ENCODE measurements around the gene SLIT1.

Gene SLIT1

DNA sequence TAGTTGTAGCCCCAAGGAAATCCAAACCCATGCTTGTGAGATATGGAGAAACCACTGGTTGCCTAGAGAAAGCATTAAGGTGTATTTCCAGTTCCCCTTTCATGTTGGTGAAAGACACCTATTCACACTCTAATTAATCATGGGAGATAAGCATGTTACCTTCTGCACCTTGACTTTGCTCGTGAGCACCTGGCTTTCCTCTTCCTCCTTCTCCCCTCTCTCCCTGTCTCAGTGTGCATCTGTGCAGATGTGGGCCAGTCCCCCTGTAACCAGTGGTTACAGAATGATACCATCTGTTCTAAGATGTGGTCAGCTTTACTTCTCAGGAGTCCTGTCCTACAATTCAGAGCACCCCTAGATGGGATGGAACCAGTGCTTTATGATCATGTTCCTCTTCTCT lies 193.0 kb downstream of the SLIT1 start:
- no peak for DNase-seq

DNA sequence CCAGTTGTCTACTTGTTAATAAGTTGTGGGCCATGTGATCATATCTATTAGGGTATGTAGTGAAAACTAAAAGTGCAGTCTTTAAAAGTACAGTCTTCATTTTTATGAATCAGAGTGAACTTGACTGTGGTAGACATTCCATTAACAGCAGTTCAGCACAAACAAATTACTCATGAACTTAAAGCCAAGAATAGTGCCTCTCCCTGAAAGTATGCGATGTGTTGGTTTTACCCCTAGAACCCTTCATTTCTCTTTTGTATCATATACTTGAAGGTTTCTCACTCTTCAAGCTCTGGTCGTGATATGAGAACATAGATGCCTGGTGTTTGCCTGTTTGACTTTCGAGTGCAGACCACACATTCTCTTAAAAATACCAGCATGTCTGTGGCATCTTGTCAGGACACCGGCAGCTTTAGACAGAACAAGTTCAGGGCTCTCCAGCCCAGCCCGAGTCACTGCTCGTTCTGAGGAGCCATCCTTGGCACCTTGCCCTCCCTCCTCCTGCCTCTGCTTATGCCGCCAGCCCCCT lies 194.4 kb downstream of the SLIT1 start:
- no peak for DNase-seq

GRCh38 chr10:96988426-96988825 lies 197.3 kb downstream of the SLIT1 start:
- DNase-seq: no peak

DNA sequence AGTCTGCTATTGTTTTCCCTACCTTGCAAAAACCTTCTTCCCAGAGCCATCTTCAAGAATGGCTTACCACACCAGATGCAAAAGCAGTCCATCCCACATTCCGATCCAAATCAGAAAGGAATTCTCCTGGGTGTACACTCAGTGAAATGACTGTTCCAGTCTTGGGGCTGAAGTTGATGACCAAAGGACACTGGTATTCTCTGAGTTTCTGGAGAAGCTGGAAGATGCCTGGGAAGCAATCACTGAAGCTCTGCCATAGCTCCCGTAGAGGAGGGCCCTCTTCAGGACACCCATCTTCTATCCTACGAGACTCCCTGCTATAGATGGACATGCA lies 197.9 kb downstream of the SLIT1 start:
- no peak for DNase-seq

- no peak for DNase-seq
Observed at GRCh38 chr10:96987141-96987841, 198.5 kb downstream of the SLIT1 start.

GRCh38 chr10:96986200-96986856 lies 199.4 kb downstream of the SLIT1 start:
- no peak for DNase-seq

- no peak for DNase-seq
Observed at GRCh38 chr10:96984541-96985131, 201.1 kb downstream of the SLIT1 start.

- no peak for DNase-seq
Observed at GRCh38 chr10:96982149-96982930, 203.4 kb downstream of the SLIT1 start.

DNA sequence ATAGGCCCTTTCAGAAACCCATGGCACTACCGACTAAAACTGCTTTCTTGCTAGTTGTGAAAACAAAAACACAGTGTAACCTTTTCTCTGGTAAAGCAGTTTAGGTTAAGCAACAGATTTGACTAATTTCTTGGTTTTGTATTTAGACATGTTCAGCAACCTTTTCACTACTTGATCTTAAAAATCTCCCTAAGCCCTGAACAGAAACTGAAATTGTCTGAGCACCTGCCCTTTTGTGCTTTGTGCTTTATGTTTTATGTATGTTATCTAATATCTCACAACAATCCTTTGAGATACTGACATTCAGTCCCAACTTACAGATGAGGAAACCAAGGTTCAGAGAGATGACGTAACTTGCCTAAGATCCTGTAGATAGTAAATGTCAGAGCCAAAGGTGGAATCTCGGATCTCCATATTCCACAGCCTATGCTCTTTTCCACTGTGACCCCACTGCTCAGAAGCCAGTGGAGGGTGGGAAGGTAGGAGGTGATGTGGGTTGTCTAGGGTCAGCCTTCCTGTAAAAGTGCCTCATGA lies 207.1 kb downstream of the SLIT1 start:
- no peak for DNase-seq

DNA sequence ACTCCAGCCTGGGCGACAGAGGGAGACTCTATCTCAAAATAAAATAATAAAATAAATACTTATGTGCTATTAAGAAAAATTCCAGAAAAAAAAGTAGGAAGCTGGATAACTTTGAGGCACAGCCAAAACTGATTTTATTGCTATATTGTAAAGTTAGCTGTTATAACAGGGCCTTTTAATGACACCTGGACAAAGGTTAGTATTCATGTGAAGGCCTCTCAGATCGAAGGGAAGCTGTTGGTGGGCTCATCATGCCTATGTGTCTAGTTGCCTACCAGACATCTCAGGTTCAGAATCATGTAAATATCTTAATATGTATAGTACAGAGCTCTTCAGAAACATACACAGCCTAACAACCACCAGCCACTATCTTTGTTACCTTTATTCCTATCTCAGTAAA lies 210.6 kb downstream of the SLIT1 start:
- DNase-seq: no peak

DNA sequence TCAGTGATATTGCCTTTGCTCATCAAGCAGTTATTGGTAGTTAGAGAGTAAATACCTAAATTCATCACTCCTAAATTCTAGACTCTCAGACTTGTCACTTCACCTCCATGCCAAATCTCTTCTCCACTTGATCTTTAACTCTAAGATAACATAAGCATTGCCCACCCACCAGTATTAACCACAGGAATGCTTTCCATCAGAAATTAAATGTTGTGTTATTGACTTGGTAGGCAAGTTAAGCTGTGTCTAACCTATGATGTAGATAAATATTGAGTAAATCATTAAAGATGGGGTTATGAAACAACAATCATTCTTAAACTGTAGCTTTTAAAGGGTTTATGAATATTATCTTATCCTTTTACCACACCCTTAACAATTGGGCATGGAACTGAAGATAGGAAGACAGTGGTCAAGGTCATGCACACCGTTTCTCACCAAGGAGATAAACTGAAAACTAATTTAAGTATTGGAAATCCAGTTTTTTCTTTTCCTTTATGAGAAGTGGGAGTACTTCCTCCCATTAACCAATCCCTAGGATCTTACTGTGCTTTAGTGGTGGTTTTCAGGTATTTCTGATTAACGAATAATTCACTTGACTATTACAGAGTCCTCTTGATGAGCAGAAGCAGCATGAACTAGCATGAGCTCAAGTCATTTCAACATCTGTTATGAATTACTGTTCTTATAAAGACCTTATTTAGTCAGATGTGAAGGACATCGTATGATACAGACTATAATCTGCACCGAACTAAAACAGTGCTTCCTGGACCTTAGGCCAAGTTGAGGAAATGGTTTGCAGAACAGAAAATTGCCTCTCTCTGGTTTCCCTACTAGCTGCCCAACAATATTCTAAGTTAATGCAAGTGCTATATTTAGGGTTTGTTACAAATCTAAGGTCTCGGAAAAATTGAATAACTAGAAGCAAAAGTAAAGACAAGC lies 211.7 kb downstream of the SLIT1 start:
- no peak for DNase-seq

- DNase-seq: no peak
Observed at GRCh38 chr10:96972264-96972663, 213.5 kb downstream of the SLIT1 start.

- no peak for DNase-seq
Observed at GRCh38 chr10:96971324-96971723, 214.4 kb downstream of the SLIT1 start.

DNA sequence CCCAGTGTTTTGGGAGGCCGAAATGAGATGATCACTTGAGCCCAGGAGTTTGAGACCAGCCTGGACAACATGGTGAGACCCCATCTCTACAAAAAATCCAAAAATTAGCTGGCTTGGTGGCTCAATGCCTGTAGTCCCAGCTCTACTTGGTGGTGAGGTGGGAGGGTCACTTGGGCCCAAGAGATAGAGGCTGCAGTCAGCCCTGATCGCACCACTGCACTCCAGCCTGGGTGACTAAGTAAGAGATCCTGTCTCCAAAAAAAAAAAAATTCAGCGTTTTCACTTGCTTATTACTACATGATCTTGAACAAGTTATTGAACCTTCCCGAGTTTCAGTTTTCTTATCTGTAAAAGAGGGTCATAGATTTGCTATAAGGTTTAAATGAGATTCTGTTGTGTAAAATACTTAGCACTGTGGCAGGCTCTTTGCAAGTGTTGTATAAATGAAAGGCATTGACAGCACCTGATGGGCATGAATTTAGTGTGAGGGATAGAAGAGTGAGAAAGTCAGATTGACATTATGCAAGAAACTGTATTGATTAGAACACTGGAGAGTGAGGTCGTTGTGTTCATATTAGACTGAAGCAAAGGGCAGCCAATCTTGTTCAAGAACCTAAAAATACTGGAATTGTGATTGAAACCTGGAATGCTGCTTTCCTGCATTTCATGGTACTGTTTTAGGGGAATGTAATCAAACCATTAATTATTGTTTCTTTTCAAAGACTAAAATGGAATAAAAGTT lies 216.9 kb downstream of the SLIT1 start:
- DNase-seq: no peak

GRCh38 chr10:96967847-96968246 lies 217.9 kb downstream of the SLIT1 start:
- DNase-seq: no peak

DNA sequence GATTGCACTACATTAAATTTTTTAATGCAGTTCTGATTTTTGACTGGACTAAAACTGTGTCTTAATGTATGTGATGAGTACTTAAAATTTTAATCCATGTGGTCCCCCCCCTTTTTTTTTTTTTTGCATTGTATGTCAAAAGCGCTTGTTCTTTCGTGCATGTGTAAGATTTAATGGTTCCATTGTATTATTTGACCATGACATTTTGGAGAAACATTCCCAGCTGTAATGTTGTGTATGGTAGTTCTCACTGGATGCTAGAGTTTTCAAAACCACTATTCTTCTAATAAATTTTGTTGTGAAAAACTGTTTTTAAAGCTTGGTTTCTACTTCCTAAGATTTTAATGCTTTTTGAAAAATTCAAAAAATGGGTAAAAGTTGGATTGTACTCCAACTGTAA lies 221.6 kb downstream of the SLIT1 start:
- no peak for DNase-seq

- no peak for DNase-seq
Observed at GRCh38 chr10:96960872-96961271, 224.9 kb downstream of the SLIT1 start.

DNA sequence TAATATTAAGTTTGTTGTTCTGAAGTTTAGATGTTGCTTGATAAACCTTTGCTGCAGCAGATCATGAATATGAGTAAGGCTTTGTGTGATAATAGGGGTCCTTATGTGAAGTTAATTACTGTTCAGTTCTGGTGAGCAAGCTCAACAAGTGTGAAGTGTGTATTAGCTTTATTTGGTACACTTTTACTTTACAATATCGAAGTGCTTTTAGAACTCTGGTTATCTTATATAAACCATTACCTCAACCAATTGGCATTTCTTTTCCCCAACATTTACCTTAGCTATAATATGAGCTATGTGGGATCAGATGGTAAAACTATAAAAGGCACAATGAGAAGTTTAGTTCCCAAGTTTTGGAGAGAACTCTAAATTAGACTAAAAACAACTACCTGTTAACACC lies 226.0 kb downstream of the SLIT1 start:
- no peak for DNase-seq

DNA sequence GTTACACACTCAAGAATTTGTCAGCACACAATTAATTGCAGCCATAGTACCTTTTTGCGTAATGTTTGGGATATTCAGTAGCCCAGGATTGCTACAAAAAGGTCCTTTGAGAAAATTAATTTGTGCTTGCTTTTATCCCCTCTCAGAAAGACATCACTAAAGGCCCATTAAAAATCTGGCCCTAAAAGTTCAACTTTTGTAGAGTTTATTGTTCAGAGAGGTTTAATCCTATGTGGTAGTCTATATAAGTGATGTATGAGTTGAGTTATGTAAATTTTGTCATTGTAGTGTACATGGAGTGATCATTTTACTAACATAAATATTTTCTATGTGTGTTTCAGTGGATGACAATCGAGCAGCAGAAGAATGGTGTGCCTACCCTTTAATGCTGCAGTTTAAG lies 227.7 kb downstream of the SLIT1 start:
- DNase-seq: no peak

DNA sequence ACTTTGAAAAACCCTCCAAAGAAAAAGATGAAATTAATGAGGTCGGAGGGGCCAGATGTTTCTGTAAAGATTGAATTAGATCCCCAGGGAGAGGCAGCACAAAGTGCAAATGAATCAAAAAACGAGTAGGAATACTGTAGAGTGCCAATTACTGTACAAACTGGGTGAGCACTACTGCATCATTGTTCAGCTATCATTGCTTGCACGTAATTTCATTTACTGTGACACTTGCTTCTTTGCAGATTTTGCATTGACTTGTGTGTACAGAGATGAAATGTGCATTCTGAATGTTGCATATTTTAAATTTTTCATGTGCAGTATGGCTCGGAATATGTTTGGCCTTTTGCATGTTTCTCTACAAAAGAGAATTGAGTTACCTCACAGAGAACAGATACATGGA lies 230.0 kb downstream of the SLIT1 start:
- DNase-seq: no peak

- no peak for DNase-seq
Observed at GRCh38 chr10:96951954-96952353, 233.8 kb downstream of the SLIT1 start.
